A549 (cell line): ENCODE measurements around the gene ITM2C. TPM values are rescaled to one million over a fixed set of nuclear protein-coding genes. Genes with fewer than 3 reads are reported as not detected.

ENCODE experiments used
- ATAC-seq, 2 experiments: fragments of 200-7000 bp in 1 of 2; fragments of >200 bp in 1 of 2; cut with Nextera tagmentation in 1 of 2; cut with Tn5 transposase in 1 of 2; 3 replicates each; pipeline versions ENCODE4 v1.8.0 to v1.9.1; 2018 to 2020; ENCODE audit warnings: mild to moderate bottlenecking in 1 of 2, moderate library complexity in 1 of 2
- CTCF ChIA-PET: fragments of 300-600 bp; sonication (Branson Sonifier 250); formaldehyde crosslinking; extraction: SDS; loops from one replicate; lab custom pipeline; 2021; ENCODE audit warnings: antibody characterized with exemption, inconsistent platforms; lab: Yijun Ruan, JAX
- POLR2A ChIA-PET: fragments of 350-600 bp; formaldehyde crosslinking; extraction: SDS; loops from one replicate; lab custom pipeline; 2021; ENCODE audit warnings: antibody characterized with exemption, inconsistent platforms; lab: Yijun Ruan, JAX
- DNase-seq, 2 experiments: peaks; one replicate each; pipeline versions ENCODE4 v3.0.0 to v3.0.0-alpha.2; 2011 to 2016; ENCODE audit warnings: low read depth in 1 of 2, low spot score in 1 of 2
- FAIRE-seq: peaks from 2 replicates; lab custom pipeline; 2011; peaks lifted over from hg19 to GRCh38; lab: Jason Lieb, UNC
- H3K27ac ChIP-seq, 2 experiments: fragments of >200 bp; sonication (Bioruptor Twin); formaldehyde crosslinking; 3 replicates each; pipeline ENCODE4 v1.5.1; 2016 to 2017
- H3K4me1 ChIP-seq: fragments of >200 bp; sonication (Bioruptor Twin); formaldehyde crosslinking; 3 replicates; pipeline ENCODE4 v1.6.1; 2016
- H3K4me2 ChIP-seq: fragments of >200 bp; sonication (Bioruptor Twin); formaldehyde crosslinking; 3 replicates; pipeline ENCODE4 v1.6.1; 2016
- H3K4me3 ChIP-seq: fragments of >200 bp; sonication (Bioruptor Twin); formaldehyde crosslinking; 3 replicates; pipeline ENCODE4 v1.5.1; 2016
- H3K9me3 ChIP-seq: fragments of >200 bp; sonication (Bioruptor Twin); formaldehyde crosslinking; 3 replicates; pipeline ENCODE4 v1.6.1; 2016
- BHLHE40 ChIP-seq: IDR thresholded peaks from 2 replicates; pipeline ENCODE4 v1.6.1; 2012; ENCODE audit warnings: low read depth, low read length, inconsistent platforms
- CBX8 ChIP-seq: fragments of 200-600 bp; sonication (generic); IDR thresholded peaks from 2 replicates; pipeline ENCODE4 v1.6.1; 2016
- CEBPB ChIP-seq, 2 experiments: fragments of >200 bp in 1 of 2; sonication (Bioruptor Twin) in 1 of 2; formaldehyde crosslinking in 1 of 2; IDR thresholded peaks; 2 replicates each; pipeline ENCODE4 v1.6.1; 2012 to 2016
- CHD2 ChIP-seq: fragments of 150-350 bp; IDR thresholded peaks from 2 replicates; pipeline ENCODE4 v1.6.1; 2014; ENCODE audit warnings: low read length; ENCODE audit not compliant: partially characterized antibody
- EHMT2 ChIP-seq: fragments of 200-600 bp; sonication (generic); IDR thresholded peaks from 2 replicates; pipeline ENCODE4 v1.6.1; 2016; ENCODE audit warnings: antibody characterized with exemption, low read depth, mild to moderate bottlenecking, moderate library complexity
- EP300 ChIP-seq, 2 experiments: fragments of >200 bp; sonication (Bioruptor Twin); formaldehyde crosslinking; IDR thresholded peaks; 2 replicates in 1 of 2; 3 replicates in 1 of 2; pipeline ENCODE4 v1.6.1; 2016 to 2017
- ESRRA ChIP-seq: fragments of 150-350 bp; IDR thresholded peaks from 2 replicates; pipeline ENCODE4 v1.6.1; 2014; ENCODE audit warnings: mild to moderate bottlenecking, low read length, borderline replicate concordance
- FOSB ChIP-seq: fragments of 250-450 bp; sonication (Bioruptor Pico); IDR thresholded peaks from 2 replicates; pipeline ENCODE4 v1.5.0; 2020; ENCODE audit warnings: mild to moderate bottlenecking, moderate library complexity
- FOXS1 ChIP-seq: fragments of 250-450 bp; sonication (Bioruptor Pico); IDR thresholded peaks from 2 replicates; pipeline ENCODE4 v1.5.0; 2020; ENCODE audit warnings: mild to moderate bottlenecking, moderate library complexity
- GATA3 ChIP-seq: IDR thresholded peaks from 2 replicates; pipeline ENCODE4 v1.6.1; 2012; ENCODE audit warnings: borderline replicate concordance
- HOXB5 ChIP-seq: fragments of 250-450 bp; sonication (Bioruptor Pico); IDR thresholded peaks from 2 replicates; pipeline ENCODE4 v1.5.0; 2020; ENCODE audit warnings: mild to moderate bottlenecking, moderate library complexity
- KDM1A ChIP-seq: fragments of 200-600 bp; sonication (generic); IDR thresholded peaks from 2 replicates; pipeline ENCODE4 v1.6.1; 2016; ENCODE audit warnings: low read depth, mild to moderate bottlenecking
- MAFK ChIP-seq: fragments of 450-650 bp; IDR thresholded peaks from 2 replicates; pipeline ENCODE4 v1.6.1; 2014; ENCODE audit not compliant: partially characterized antibody
- MAZ ChIP-seq: fragments of 150-350 bp; IDR thresholded peaks from 2 replicates; pipeline ENCODE4 v1.6.1; 2014; ENCODE audit warnings: antibody characterized with exemption, low read depth, low read length, borderline replicate concordance
- NFE2L2 ChIP-seq: fragments of 150-350 bp; conservative IDR thresholded peaks from 2 replicates; pipeline ENCODE4 v1.6.1; 2014; ENCODE audit warnings: low read length
- NPAS2 ChIP-seq: fragments of 250-450 bp; sonication (Bioruptor Pico); IDR thresholded peaks from 2 replicates; pipeline ENCODE4 v1.8.0; 2022; ENCODE audit warnings: mild to moderate bottlenecking, moderate library complexity, borderline replicate concordance
- POLR2A ChIP-seq: IDR thresholded peaks from 2 replicates; pipeline ENCODE4 v1.6.1; 2012; ENCODE audit warnings: mild to moderate bottlenecking, low read length
- RAD21 ChIP-seq, 2 experiments: fragments of >200 bp in 1 of 2; sonication (Bioruptor Twin) in 1 of 2; formaldehyde crosslinking in 1 of 2; IDR thresholded peaks in 1 of 2; conservative IDR thresholded peaks in 1 of 2; 2 replicates in 1 of 2; 3 replicates in 1 of 2; pipeline ENCODE4 v1.6.1; 2012 to 2018; ENCODE audit warnings: inconsistent platforms in 1 of 2
- RARB ChIP-seq: fragments of 250-450 bp; sonication (Bioruptor Pico); IDR thresholded peaks from 2 replicates; pipeline ENCODE4 v1.8.0; 2021; ENCODE audit warnings: mild to moderate bottlenecking, moderate library complexity
- RCOR1 ChIP-seq: fragments of 150-350 bp; IDR thresholded peaks from 2 replicates; pipeline ENCODE4 v1.6.1; 2014; ENCODE audit warnings: antibody characterized with exemption, low read length, low read depth
- RFX5 ChIP-seq: fragments of 450-650 bp; IDR thresholded peaks from 2 replicates; pipeline ENCODE4 v1.7.1; 2014; ENCODE audit warnings: antibody characterized with exemption, mild to moderate bottlenecking, moderate library complexity
- TP53 ChIP-seq: fragments of 250-450 bp; sonication (Bioruptor Pico); IDR thresholded peaks from 2 replicates; pipeline ENCODE4 v1.5.0; 2021; ENCODE audit warnings: mild to moderate bottlenecking, moderate library complexity
- ZC3H11A ChIP-seq: fragments of 450-650 bp; IDR thresholded peaks from 2 replicates; pipeline ENCODE4 v1.6.1; 2014; ENCODE audit warnings: antibody characterized with exemption, mild to moderate bottlenecking
- WGBS: methylation state at CpG from one replicate; pipeline ENCODE4 v1.1.6; 2017; ENCODE audit errors: missing lambda C conversion rate; 5-methylcytosine and 5-hydroxymethylcytosine counted together
- polyA plus RNA-seq, 4 experiments: library from polyadenylated mRNA; depleted of rRNA in 3 of 4; stranded (reverse); fragments of >200 nt; fragmentation: RNase III in 1 of 4; extraction: RNeasy Plus Mini Kit Qiagen cat#74134 plus additional on column Dnase treatment in 1 of 4; gene quantifications; 2 replicates in 3 of 4; 3 replicates in 1 of 4; pipeline ENCODE4 v1.2.3, GENCODE V29; 2011 to 2017
- TF ChIP-seq, protein P1 (sequence below): fragments of 250-450 bp; sonication (Bioruptor Pico); IDR thresholded peaks from 2 replicates; pipeline ENCODE4 v1.5.0; 2020; ENCODE audit warnings: low read depth, mild to moderate bottlenecking, moderate library complexity
- TF ChIP-seq, protein P2 (sequence below): fragments of >200 bp; sonication (Bioruptor Twin); formaldehyde crosslinking; IDR thresholded peaks from 2 replicates; pipeline ENCODE4 v1.6.1; 2016
- TF ChIP-seq, protein P3 (sequence below): fragments of 150-350 bp; IDR thresholded peaks from 2 replicates; pipeline ENCODE4 v1.6.1; 2014; ENCODE audit warnings: low read depth, mild to moderate bottlenecking, low read length
- TF ChIP-seq, protein P4 (sequence below): fragments of >200 bp; sonication (Bioruptor Twin); formaldehyde crosslinking; IDR thresholded peaks from 3 replicates; pipeline ENCODE4 v1.6.1; 2016
- TF ChIP-seq, protein P5 (sequence below): IDR thresholded peaks from 2 replicates; pipeline ENCODE4 v1.6.1; 2012
- TF ChIP-seq, protein P6 (sequence below): fragments of 250-450 bp; sonication (Bioruptor Pico); IDR thresholded peaks from 2 replicates; pipeline ENCODE4 v1.5.0; 2021; ENCODE audit warnings: mild to moderate bottlenecking, moderate library complexity, borderline replicate concordance

Gene ITM2C
- polyA plus RNA-seq, 2 of the 4 experiments (the other 2 are of a cell fraction) = 84.0 to 88.1 TPM

DNA sequence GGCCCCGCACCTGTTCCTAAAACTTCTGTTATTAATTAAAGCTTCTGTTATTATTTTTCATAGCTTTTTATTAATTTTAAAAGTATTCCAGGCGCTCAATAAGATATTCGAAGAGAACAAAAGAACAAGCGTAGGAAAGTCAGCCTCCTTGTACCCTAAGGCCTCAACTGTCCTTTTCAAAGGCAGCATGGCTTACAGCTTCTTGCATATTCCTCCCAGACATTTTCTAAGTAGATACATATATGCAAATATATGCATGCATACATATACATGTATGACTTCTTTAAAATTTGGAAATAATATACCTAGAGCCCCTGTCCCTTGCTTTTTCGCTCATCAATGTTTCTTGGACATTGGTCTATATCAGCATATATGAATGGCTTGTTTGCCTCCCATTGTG lies 48.0 kb downstream of the ITM2C start:
- CTCF ChIA-PET = interaction anchor here (0.7 to 5.2 kb wide), 3 partner anchors 11 to 74 kb away, joined by 3 to 20 read pairs (median 12); no protein-coding TSS in a partner anchor
- H3K27ac ChIP-seq = no peak overlapping the region
- H3K9me3 ChIP-seq = no peaks in the 10 kb centered on the region
- no peak overlapping the region for H3K4me3 ChIP-seq
- POLR2A ChIA-PET = no interaction called here
- H3K4me2 ChIP-seq = no peak overlapping the region
- no peak for ATAC-seq
- H3K4me1 ChIP-seq = peaks cover 12% of the 10 kb centered on the region
- WGBS = 78% methylated on average over 5 of the region's 5 CpGs
- TF ChIP-seq RCOR1 = no peak
- TF ChIP-seq, protein P1, sequence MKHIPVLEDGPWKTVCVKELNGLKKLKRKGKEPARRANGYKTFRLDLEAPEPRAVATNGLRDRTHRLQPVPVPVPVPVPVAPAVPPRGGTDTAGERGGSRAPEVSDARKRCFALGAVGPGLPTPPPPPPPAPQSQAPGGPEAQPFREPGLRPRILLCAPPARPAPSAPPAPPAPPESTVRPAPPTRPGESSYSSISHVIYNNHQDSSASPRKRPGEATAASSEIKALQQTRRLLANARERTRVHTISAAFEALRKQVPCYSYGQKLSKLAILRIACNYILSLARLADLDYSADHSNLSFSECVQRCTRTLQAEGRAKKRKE = no peak
- TF ChIP-seq FOXS1 (CRISPR knock-in tag) = no peak
- TF ChIP-seq, protein P2, sequence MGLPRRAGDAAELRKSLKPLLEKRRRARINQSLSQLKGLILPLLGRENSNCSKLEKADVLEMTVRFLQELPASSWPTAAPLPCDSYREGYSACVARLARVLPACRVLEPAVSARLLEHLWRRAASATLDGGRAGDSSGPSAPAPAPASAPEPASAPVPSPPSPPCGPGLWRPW = no peak
- TF ChIP-seq, protein P3, sequence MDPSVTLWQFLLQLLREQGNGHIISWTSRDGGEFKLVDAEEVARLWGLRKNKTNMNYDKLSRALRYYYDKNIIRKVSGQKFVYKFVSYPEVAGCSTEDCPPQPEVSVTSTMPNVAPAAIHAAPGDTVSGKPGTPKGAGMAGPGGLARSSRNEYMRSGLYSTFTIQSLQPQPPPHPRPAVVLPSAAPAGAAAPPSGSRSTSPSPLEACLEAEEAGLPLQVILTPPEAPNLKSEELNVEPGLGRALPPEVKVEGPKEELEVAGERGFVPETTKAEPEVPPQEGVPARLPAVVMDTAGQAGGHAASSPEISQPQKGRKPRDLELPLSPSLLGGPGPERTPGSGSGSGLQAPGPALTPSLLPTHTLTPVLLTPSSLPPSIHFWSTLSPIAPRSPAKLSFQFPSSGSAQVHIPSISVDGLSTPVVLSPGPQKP = no peak
- TF ChIP-seq HOXB5 (CRISPR knock-in tag) = no peak
- TF ChIP-seq EP300 (IDR thresholded peaks at IDR 0.05) = no peak
- TF ChIP-seq FOSB = no peak
- no peak for TF ChIP-seq MAZ
- TF ChIP-seq MAFK = no peak
- TF ChIP-seq, protein P4, sequence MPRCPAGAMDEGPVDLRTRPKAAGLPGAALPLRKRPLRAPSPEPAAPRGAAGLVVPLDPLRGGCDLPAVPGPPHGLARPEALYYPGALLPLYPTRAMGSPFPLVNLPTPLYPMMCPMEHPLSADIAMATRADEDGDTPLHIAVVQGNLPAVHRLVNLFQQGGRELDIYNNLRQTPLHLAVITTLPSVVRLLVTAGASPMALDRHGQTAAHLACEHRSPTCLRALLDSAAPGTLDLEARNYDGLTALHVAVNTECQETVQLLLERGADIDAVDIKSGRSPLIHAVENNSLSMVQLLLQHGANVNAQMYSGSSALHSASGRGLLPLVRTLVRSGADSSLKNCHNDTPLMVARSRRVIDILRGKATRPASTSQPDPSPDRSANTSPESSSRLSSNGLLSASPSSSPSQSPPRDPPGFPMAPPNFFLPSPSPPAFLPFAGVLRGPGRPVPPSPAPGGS = no peak
- no peak for TF ChIP-seq CBX8
- no peak for TF ChIP-seq KDM1A
- TF ChIP-seq, all 56 proteins: peak for 0
- FAIRE-seq (no peak), DNase-seq (no peak)

DNA sequence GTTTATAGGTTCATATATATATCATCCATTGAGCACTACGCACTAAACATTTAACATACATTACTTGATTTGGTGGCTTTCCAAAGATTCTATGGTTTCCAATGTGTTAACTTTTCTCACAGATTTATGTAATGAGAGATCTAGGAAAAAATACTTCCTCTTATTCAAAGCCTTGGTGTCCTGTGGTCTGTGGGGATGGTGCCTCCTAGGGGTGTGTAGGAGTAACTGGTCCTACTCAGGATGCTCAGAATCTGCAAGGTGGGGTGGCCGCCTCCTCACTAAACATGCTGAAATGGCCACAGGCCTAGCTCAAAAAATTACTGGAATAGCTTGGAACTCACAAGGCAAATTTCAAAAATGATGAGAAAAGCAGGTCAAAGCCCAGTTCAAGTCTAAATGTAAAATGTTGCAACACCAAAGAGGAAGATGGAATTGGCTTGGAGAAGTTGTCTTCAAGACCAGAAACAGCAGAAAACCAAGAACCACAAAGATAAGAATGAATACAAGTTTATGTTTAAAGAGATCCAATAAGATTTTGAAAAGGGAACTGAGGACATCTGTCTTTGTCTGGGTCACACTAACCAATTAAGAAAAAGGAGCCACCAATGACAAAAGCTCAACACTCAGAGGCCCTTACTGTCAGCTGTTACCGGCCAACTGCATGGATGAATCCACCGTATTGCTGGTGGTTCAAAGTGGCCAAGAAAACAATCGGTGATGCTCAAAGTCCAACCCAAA lies 48.8 kb downstream of the ITM2C start:
- H3K4me3 ChIP-seq = no peak overlapping the region
- ATAC-seq = peak in 1 of 2 experiments; percentile 70; a peak in 3 of 6 replicates
- FAIRE-seq = no peak
- TF ChIP-seq FOSB = no peak
- peak; percentile 84 for TF ChIP-seq RFX5
- peak in 1 of 2 experiments; percentile 16; a peak in 1 of 5 replicates for TF ChIP-seq RAD21 (conservative IDR thresholded peaks at IDR 0.05 in 1 of 2, IDR thresholded peaks at IDR 0.05 in 1 of 2)
- peak; percentile 30 to 46 for DNase-seq
- no peak overlapping the region for H3K4me2 ChIP-seq
- H3K9me3 ChIP-seq = no peaks in the 10 kb centered on the region
- CTCF ChIA-PET = interaction anchor here (1.0 to 5.2 kb wide), 3 partner anchors 11 to 74 kb away, joined by 3 to 20 read pairs (median 12); no protein-coding TSS in a partner anchor
- WGBS = 93% methylated on average over 5 of the region's 5 CpGs
- peaks cover 6% of the 10 kb centered on the region for H3K4me1 ChIP-seq
- POLR2A ChIA-PET = no interaction called here
- H3K27ac ChIP-seq = no peak overlapping the region

DNA sequence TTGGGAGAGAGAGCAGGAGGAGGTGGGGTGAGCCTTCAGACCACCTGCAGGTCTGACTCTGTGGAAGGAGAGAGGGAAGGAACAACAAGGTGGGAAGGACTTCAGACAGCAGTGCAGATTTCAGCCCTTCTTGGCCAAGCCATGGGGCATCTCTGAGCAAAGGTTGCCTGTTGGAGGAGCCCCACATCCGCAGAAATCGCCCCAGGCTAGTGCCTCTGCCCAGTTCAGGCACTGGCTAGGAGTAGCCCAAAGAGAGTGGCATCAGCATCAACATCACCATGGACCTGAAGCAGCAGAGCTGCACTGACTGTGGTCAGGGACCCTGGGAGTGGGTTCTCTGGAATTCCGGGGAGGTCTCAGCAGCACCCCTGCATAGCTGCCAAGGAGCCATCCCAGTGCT lies 50.1 kb downstream of the ITM2C start:
- ATAC-seq = no peak
- CTCF ChIA-PET = interaction anchor here (5.2 kb wide), 1 partner anchor 72 kb away, joined by 20 read pairs; no protein-coding TSS in a partner anchor
- Histone ChIP-seq H3K4me2 (no peak overlapping the region), H3K4me1 (no peaks in the 10 kb centered on the region), H3K4me3 (no peak overlapping the region), H3K9me3 (no peaks in the 10 kb centered on the region), H3K27ac (no peak overlapping the region)
- FAIRE-seq = no peak
- no peak for DNase-seq
- POLR2A ChIA-PET = no interaction called here
- 7% methylated on average over 3 of the region's 3 CpGs for WGBS
- TF ChIP-seq RARB (no peak), CHD2 (no peak), NPAS2 (CRISPR knock-in tag) (no peak), ESRRA (no peak), HOXB5 (CRISPR knock-in tag) (no peak), MAFK (no peak), EHMT2 (no peak), BHLHE40 (no peak), TP53 (CRISPR knock-in tag) (no peak), ZC3H11A (no peak), POLR2A (no peak), GATA3 (no peak), NFE2L2 (no peak), CEBPB (IDR thresholded peaks at IDR 0.05) (no peak)
- TF ChIP-seq, protein P5, sequence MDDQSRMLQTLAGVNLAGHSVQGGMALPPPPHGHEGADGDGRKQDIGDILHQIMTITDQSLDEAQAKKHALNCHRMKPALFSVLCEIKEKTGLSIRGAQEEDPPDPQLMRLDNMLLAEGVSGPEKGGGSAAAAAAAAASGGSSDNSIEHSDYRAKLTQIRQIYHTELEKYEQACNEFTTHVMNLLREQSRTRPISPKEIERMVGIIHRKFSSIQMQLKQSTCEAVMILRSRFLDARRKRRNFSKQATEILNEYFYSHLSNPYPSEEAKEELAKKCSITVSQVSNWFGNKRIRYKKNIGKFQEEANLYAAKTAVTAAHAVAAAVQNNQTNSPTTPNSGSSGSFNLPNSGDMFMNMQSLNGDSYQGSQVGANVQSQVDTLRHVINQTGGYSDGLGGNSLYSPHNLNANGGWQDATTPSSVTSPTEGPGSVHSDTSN = no peak
- TF ChIP-seq, protein P6, sequence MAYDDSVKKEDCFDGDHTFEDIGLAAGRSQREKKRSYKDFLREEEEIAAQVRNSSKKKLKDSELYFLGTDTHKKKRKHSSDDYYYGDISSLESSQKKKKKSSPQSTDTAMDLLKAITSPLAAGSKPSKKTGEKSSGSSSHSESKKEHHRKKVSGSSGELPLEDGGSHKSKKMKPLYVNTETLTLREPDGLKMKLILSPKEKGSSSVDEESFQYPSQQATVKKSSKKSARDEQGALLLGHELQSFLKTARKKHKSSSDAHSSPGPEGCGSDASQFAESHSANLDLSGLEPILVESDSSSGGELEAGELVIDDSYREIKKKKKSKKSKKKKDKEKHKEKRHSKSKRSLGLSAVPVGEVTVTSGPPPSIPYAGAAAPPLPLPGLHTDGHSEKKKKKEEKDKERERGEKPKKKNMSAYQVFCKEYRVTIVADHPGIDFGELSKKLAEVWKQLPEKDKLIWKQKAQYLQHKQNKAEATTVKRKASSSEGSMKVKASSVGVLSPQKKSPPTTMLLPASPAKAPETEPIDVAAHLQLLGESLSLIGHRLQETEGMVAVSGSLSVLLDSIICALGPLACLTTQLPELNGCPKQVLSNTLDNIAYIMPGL (CRISPR knock-in tag) = no peak
